SU-DHL-6 (cell line): ENCODE measurements around the gene CSNK1D.

Source experiments
- CTCF ChIP-seq: fragments of 200-600 bp; sonication (generic); IDR thresholded peaks from one replicate; pipeline ENCODE4 v1.5.1; 2017; ENCODE audit warnings: antibody characterized with exemption, mild to moderate bottlenecking, low read length, moderate library complexity; ENCODE audit not compliant: insufficient read depth, poor library complexity, severe bottlenecking
- EZH2phosphoT487 ChIP-seq: fragments of 200-600 bp; sonication (generic), shearing (Covaris generic); conservative IDR thresholded peaks from 2 replicates; pipeline ENCODE4 v1.6.1; 2018; ENCODE audit warnings: mild to moderate bottlenecking, antibody characterized with exemption, low read length, moderate library complexity, mixed read lengths

- TF ChIP-seq EZH2phosphoT487 (no peak), CTCF (no peak)
Measured at GRCh38 chr17:82319619-82320062, 46.1 kb upstream of the CSNK1D start.
